Measurements from ENCODE around the gene ZNF609.

ZNF609 gene

DNA sequence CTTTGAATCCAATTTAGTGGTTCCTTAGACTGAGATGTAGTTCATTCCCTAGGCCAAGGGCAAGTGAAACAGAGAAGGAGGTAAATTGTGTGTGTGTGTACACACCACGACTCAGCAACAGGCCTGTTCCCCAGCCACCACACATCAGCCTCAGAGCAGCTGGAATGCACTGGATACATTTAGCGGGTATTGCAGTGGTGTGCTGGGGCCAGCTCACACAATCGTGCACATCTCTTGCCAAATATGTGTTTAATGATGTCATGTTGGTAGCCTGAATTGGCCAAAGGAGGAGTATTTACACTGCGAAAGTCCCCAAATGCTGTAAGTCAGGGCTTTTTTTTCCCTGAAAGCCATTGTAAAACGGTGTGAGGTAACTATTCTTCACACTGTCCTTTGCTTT is 232.8 kb downstream of the ZNF609 start:
- ATAC-seq: peak; percentile 61

DNA sequence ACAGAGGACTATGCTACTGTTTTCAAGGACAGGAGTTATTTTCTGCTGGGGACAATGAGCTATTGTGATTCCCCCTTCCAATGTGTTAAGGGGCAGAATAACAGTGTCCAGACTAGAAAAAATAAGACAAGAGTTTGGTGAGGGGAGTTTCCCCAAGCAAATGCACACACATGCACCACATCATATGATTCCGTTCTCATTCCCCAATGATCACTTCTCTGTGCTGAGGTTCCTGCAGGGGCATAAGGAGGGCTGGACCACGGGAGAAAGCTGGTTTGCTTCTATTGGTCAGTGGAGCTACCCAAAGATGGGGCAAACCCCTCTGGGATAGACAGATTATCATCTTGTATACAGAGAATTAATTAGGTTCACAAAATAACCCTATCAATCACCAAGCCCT is 234.4 kb downstream of the ZNF609 start:
- ATAC-seq: no peak
- TF ChIP-seq ZNF565 (CRISPR knock-in tag; conservative IDR thresholded peaks at IDR 0.05; ENCODE audit: low read depth): no peak
- TF ChIP-seq CSDC2 (CRISPR knock-in tag; IDR thresholded peaks at IDR 0.05): no peak
- no peak for TF ChIP-seq ISL1 (CRISPR knock-in tag; IDR thresholded peaks at IDR 0.05)
- no peak for TF ChIP-seq GLIS3 (CRISPR knock-in tag; IDR thresholded peaks at IDR 0.05)
- no peak for TF ChIP-seq ZFP3 (CRISPR knock-in tag; IDR thresholded peaks at IDR 0.05)

More for the DNA sequence above, 232.8 kb downstream of the ZNF609 start:
- no peak for TF ChIP-seq ZNF565 (CRISPR knock-in tag; conservative IDR thresholded peaks at IDR 0.05; ENCODE audit: low read depth)

DNA sequence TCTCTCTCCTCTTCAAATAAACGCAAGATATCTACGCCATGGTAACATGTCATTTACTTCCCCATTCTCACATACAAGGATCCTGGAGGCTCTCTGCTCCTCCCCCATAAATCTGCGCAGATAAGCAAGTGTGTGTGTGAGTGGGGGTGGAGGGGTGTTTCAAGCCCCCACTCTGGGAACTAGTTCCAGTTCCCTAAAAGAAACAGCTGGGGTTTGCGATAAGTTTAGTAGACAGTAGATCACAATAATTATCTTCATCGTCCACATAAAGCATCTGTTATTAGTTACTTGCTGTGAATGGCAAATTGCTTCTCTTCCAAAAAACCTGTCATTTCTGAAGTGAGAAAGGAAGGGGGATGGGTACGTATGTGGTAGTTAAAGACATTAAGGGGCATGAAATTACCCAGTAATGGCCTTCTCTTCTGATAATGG is 235.2 kb downstream of the ZNF609 start:
- TF ChIP-seq ZFP3 (CRISPR knock-in tag; IDR thresholded peaks at IDR 0.05) (no peak), TCF4 (CRISPR knock-in tag; IDR thresholded peaks at IDR 0.05; ENCODE audit: borderline replicate concordance) (peak; percentile 62; the same call in 1 of the 2 replicates)
- no peak for ATAC-seq

DNA sequence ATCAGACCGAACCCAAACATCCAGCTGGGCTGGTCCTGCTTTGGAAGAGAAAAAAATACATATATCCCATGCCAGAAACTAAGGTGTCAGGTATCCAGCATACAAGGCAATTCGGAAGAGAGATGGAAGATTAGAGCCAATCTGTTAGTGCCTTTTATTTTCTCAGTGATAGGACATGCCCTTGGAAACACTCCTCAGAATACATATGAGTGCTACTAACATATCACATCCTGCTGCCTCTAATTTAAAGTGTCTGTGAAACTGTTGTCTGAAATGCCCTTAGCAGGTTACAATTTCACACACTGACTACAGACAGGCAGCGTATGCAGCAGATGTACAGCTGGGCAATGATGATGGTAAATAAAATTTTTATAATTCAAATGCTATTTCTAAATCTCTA is 236.1 kb downstream of the ZNF609 start:
- no peak for ATAC-seq
- TF ChIP-seq ISL1 (CRISPR knock-in tag; IDR thresholded peaks at IDR 0.05): no peak
- TF ChIP-seq RARB (CRISPR knock-in tag; IDR thresholded peaks at IDR 0.05): no peak
- no peak for TF ChIP-seq OSR1 (CRISPR knock-in tag; IDR thresholded peaks at IDR 0.05)
- TF ChIP-seq, protein P1, sequence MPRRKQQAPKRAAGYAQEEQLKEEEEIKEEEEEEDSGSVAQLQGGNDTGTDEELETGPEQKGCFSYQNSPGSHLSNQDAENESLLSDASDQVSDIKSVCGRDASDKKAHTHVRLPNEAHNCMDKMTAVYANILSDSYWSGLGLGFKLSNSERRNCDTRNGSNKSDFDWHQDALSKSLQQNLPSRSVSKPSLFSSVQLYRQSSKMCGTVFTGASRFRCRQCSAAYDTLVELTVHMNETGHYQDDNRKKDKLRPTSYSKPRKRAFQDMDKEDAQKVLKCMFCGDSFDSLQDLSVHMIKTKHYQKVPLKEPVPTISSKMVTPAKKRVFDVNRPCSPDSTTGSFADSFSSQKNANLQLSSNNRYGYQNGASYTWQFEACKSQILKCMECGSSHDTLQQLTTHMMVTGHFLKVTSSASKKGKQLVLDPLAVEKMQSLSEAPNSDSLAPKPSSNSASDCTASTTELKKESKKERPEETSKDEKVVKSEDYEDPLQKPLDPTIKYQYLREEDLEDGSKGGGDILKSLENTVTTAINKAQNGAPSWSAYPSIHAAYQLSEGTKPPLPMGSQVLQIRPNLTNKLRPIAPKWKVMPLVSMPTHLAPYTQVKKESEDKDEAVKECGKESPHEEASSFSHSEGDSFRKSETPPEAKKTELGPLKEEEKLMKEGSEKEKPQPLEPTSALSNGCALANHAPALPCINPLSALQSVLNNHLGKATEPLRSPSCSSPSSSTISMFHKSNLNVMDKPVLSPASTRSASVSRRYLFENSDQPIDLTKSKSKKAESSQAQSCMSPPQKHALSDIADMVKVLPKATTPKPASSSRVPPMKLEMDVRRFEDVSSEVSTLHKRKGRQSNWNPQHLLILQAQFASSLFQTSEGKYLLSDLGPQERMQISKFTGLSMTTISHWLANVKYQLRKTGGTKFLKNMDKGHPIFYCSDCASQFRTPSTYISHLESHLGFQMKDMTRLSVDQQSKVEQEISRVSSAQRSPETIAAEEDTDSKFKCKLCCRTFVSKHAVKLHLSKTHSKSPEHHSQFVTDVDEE (CRISPR knock-in tag; IDR thresholded peaks at IDR 0.05): no peak
- no peak for TF ChIP-seq TCF4 (CRISPR knock-in tag; IDR thresholded peaks at IDR 0.05; ENCODE audit: borderline replicate concordance)
- TF ChIP-seq BACH2 (CRISPR knock-in tag; IDR thresholded peaks at IDR 0.05; ENCODE audit: borderline replicate concordance): no peak
- TF ChIP-seq, protein P2, sequence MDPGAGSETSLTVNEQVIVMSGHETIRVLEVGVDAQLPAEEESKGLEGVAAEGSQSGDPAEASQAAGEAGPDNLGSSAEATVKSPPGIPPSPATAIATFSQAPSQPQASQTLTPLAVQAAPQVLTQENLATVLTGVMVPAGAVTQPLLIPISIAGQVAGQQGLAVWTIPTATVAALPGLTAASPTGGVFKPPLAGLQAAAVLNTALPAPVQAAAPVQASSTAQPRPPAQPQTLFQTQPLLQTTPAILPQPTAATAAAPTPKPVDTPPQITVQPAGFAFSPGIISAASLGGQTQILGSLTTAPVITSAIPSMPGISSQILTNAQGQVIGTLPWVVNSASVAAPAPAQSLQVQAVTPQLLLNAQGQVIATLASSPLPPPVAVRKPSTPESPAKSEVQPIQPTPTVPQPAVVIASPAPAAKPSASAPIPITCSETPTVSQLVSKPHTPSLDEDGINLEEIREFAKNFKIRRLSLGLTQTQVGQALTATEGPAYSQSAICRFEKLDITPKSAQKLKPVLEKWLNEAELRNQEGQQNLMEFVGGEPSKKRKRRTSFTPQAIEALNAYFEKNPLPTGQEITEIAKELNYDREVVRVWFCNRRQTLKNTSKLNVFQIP (CRISPR knock-in tag; IDR thresholded peaks at IDR 0.05; ENCODE audit: borderline replicate concordance, low read depth): no peak
- TF ChIP-seq ESRRG (CRISPR knock-in tag; IDR thresholded peaks at IDR 0.05): no peak
- no peak for TF ChIP-seq ZFP3 (CRISPR knock-in tag; IDR thresholded peaks at IDR 0.05)
- no peak for TF ChIP-seq SNAI2 (CRISPR knock-in tag; IDR thresholded peaks at IDR 0.05)
- TF ChIP-seq ZC3H10 (CRISPR knock-in tag; IDR thresholded peaks at IDR 0.05): no peak
- no peak for TF ChIP-seq ZNF8 (CRISPR knock-in tag; IDR thresholded peaks at IDR 0.05)
- no peak for TF ChIP-seq PPARA (CRISPR knock-in tag; IDR thresholded peaks at IDR 0.05; ENCODE audit: borderline replicate concordance)
- TF ChIP-seq, protein P3, sequence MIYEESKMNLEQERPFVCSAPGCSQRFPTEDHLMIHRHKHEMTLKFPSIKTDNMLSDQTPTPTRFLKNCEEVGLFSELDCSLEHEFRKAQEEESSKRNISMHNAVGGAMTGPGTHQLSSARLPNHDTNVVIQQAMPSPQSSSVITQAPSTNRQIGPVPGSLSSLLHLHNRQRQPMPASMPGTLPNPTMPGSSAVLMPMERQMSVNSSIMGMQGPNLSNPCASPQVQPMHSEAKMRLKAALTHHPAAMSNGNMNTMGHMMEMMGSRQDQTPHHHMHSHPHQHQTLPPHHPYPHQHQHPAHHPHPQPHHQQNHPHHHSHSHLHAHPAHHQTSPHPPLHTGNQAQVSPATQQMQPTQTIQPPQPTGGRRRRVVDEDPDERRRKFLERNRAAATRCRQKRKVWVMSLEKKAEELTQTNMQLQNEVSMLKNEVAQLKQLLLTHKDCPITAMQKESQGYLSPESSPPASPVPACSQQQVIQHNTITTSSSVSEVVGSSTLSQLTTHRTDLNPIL (CRISPR knock-in tag; IDR thresholded peaks at IDR 0.05; ENCODE audit: low read depth): no peak
- no peak for TF ChIP-seq ZNF565 (CRISPR knock-in tag; conservative IDR thresholded peaks at IDR 0.05; ENCODE audit: low read depth)
- TF ChIP-seq ZFP30 (CRISPR knock-in tag; IDR thresholded peaks at IDR 0.05): no peak
- no peak for TF ChIP-seq ZNF70 (CRISPR knock-in tag; IDR thresholded peaks at IDR 0.05)
- no peak for TF ChIP-seq CSDC2 (CRISPR knock-in tag; IDR thresholded peaks at IDR 0.05)
- TF ChIP-seq TOX (CRISPR knock-in tag; IDR thresholded peaks at IDR 0.05; ENCODE audit: borderline replicate concordance): no peak
- no peak for TF ChIP-seq ARNTL (CRISPR knock-in tag; IDR thresholded peaks at IDR 0.05; ENCODE audit: borderline replicate concordance, low read depth)

DNA sequence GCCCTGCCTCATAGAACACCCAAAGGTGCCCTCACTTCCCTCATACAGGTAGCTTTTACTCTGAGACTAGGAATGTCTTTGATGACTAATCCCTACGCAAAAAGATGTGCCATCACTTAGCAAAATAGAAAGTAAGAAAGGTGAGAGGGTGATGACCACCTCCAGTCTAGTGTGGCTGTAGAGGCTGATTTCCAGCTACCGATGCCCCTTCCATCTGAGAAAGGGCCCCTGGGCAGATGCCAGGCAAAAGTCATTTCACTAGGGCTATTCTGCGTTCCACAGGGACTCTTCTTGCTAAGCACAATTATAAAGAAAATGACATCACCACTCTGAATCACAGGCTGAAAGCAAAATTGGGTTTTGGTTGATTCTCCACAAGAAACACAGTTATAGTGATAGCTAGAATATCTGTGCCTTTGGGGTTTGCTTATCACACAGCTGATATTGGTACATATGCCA is 237.6 kb downstream of the ZNF609 start:
- no peak for TF ChIP-seq RARB (CRISPR knock-in tag; IDR thresholded peaks at IDR 0.05)
- TF ChIP-seq, protein P2 (CRISPR knock-in tag; IDR thresholded peaks at IDR 0.05; ENCODE audit: borderline replicate concordance, low read depth): no peak
- TF ChIP-seq SNAI2 (CRISPR knock-in tag; IDR thresholded peaks at IDR 0.05): no peak
- no peak for TF ChIP-seq GLIS3 (CRISPR knock-in tag; IDR thresholded peaks at IDR 0.05)
- TF ChIP-seq ZFP30 (CRISPR knock-in tag; IDR thresholded peaks at IDR 0.05): no peak
- TF ChIP-seq, protein P4, sequence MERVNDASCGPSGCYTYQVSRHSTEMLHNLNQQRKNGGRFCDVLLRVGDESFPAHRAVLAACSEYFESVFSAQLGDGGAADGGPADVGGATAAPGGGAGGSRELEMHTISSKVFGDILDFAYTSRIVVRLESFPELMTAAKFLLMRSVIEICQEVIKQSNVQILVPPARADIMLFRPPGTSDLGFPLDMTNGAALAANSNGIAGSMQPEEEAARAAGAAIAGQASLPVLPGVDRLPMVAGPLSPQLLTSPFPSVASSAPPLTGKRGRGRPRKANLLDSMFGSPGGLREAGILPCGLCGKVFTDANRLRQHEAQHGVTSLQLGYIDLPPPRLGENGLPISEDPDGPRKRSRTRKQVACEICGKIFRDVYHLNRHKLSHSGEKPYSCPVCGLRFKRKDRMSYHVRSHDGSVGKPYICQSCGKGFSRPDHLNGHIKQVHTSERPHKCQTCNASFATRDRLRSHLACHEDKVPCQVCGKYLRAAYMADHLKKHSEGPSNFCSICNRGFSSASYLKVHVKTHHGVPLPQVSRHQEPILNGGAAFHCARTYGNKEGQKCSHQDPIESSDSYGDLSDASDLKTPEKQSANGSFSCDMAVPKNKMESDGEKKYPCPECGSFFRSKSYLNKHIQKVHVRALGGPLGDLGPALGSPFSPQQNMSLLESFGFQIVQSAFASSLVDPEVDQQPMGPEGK (CRISPR knock-in tag; IDR thresholded peaks at IDR 0.05; ENCODE audit: borderline replicate concordance): no peak
- TF ChIP-seq OSR1 (CRISPR knock-in tag; IDR thresholded peaks at IDR 0.05): no peak
- ATAC-seq: no peak

Measured in SK-N-SH treated with all-trans-retinoic acid at 6 μM for 48 hours (cell line).